WTC11 (cell line): ENCODE results near the gene USP47. TPM values are rescaled to one million over a fixed set of nuclear protein-coding genes. Genes with fewer than 3 reads are reported as not detected.

Experiments used
- ATAC-seq: fragments of 200-7000 bp; cut with Tn5 transposase; 2 replicates; pipeline ENCODE4 v1.10.0; 2021; ENCODE audit warnings: mild to moderate bottlenecking, moderate library complexity
- CTCF ChIA-PET: fragments of 300-600 bp; sonication (Branson Sonifier 250); formaldehyde crosslinking; loops from one replicate; lab custom pipeline; 2021; ENCODE audit warnings: antibody characterized with exemption; lab: Charles Lee
- POLR2A ChIA-PET: fragments of 350-600 bp; sonication (Branson Sonifier 250); formaldehyde crosslinking; loops from one replicate; lab custom pipeline; 2021; ENCODE audit warnings: antibody characterized with exemption; lab: Charles Lee
- DNase-seq: peaks from one replicate; pipeline ENCODE4 v3.0.0; 2021; ENCODE audit warnings: low spot score
- H3K27ac Mint-ChIP-seq: 2 replicates; pipeline ENCODE4 v1.8.0; 2021; ENCODE audit warnings: mixed read lengths
- H3K27me3 Mint-ChIP-seq: 2 replicates; pipeline ENCODE4 v1.8.0; 2021; ENCODE audit warnings: low read depth, mild to moderate bottlenecking, moderate library complexity, mixed read lengths
- H3K36me3 Mint-ChIP-seq: 2 replicates; pipeline ENCODE4 v1.8.0; 2021; ENCODE audit warnings: mixed read lengths
- H3K4me1 Mint-ChIP-seq: 2 replicates; pipeline ENCODE4 v1.8.0; 2022; ENCODE audit warnings: mixed read lengths
- H3K4me3 Mint-ChIP-seq: 2 replicates; pipeline ENCODE4 v1.8.0; 2021; ENCODE audit warnings: mild to moderate bottlenecking, moderate library complexity, mixed read lengths
- H3K9me3 Mint-ChIP-seq: 2 replicates; pipeline ENCODE4 v1.8.0; 2021; ENCODE audit warnings: mixed read lengths
- CBFB ChIP-seq: sonication (generic); formaldehyde crosslinking; IDR thresholded peaks from 2 replicates; pipeline ENCODE4 v1.8.1; 2022; ENCODE audit warnings: mild to moderate bottlenecking, low read depth, missing genetic modification reagents
- FOXJ3 ChIP-seq: sonication (generic); formaldehyde crosslinking; IDR thresholded peaks from 2 replicates; pipeline ENCODE4 v1.9.0; 2021; ENCODE audit warnings: missing genetic modification reagents, mild to moderate bottlenecking, borderline replicate concordance
- FOXP1 ChIP-seq: sonication (generic); formaldehyde crosslinking; IDR thresholded peaks from 2 replicates; pipeline ENCODE4 v1.8.0; 2022; ENCODE audit warnings: missing genetic modification reagents, mild to moderate bottlenecking, moderate library complexity, borderline replicate concordance
- MYBL2 ChIP-seq: sonication (generic); formaldehyde crosslinking; IDR thresholded peaks from 2 replicates; pipeline ENCODE4 v1.8.1; 2023; ENCODE audit warnings: mild to moderate bottlenecking, moderate library complexity, missing genetic modification reagents
- OVOL2 ChIP-seq: fragments of 250-450 bp; sonication (Bioruptor Pico); IDR thresholded peaks from 2 replicates; pipeline ENCODE4 v1.9.0; 2021; ENCODE audit warnings: mild to moderate bottlenecking, borderline replicate concordance
- PRRX2 ChIP-seq: fragments of 250-450 bp; sonication (Bioruptor Pico); IDR thresholded peaks from 2 replicates; pipeline ENCODE4 v1.8.0; 2021; ENCODE audit warnings: mild to moderate bottlenecking
- ZNF121 ChIP-seq: sonication (generic); formaldehyde crosslinking; IDR thresholded peaks from 2 replicates; pipeline ENCODE4 v1.8.0; 2023; ENCODE audit warnings: missing genetic modification reagents
- total RNA-seq: library from RNA; stranded (reverse); gene quantifications from 3 replicates; pipeline ENCODE4 v1.2.3, GENCODE V29; 2021
- TF ChIP-seq, protein P1 (sequence below): sonication (generic); formaldehyde crosslinking; IDR thresholded peaks from 2 replicates; pipeline ENCODE4 v1.8.1; 2022; ENCODE audit warnings: mild to moderate bottlenecking, missing genetic modification reagents, moderate library complexity, borderline replicate concordance
- TF ChIP-seq, protein P2 (sequence below): sonication (generic); formaldehyde crosslinking; IDR thresholded peaks from 2 replicates; pipeline ENCODE4 v1.8.1; 2022; ENCODE audit warnings: mild to moderate bottlenecking, moderate library complexity, missing genetic modification reagents
- TF ChIP-seq, protein P3 (sequence below): sonication (generic); formaldehyde crosslinking; IDR thresholded peaks from 2 replicates; pipeline ENCODE4 v1.8.1; 2023; ENCODE audit warnings: mild to moderate bottlenecking, missing genetic modification reagents
- TF ChIP-seq, protein P4 (sequence below): fragments of 250-450 bp; sonication (Bioruptor Pico); IDR thresholded peaks from 2 replicates; pipeline ENCODE4 v1.9.0; 2021; ENCODE audit warnings: moderate library complexity, mild to moderate bottlenecking, inconsistent platforms, borderline replicate concordance
- TF ChIP-seq, protein P5 (sequence below): sonication (generic); formaldehyde crosslinking; IDR thresholded peaks from 2 replicates; pipeline ENCODE4 v1.8.1; 2022; ENCODE audit warnings: low read depth, mild to moderate bottlenecking, moderate library complexity, missing genetic modification reagents, borderline replicate concordance
- TF ChIP-seq, protein P6 (sequence below): sonication (generic); formaldehyde crosslinking; IDR thresholded peaks from 2 replicates; pipeline ENCODE4 v1.8.1; 2022; ENCODE audit warnings: missing genetic modification reagents, borderline replicate concordance
- TF ChIP-seq, protein P7 (sequence below): sonication (generic); formaldehyde crosslinking; IDR thresholded peaks from 2 replicates; pipeline ENCODE4 v1.8.0; 2022; ENCODE audit warnings: mild to moderate bottlenecking, missing genetic modification reagents
- TF ChIP-seq, protein P8 (sequence below): sonication (generic); formaldehyde crosslinking; IDR thresholded peaks from 2 replicates; pipeline ENCODE4 v1.8.0; 2022; ENCODE audit warnings: mild to moderate bottlenecking, missing genetic modification reagents
- TF ChIP-seq, protein P9 (sequence below): fragments of 250-450 bp; sonication (Bioruptor Pico); IDR thresholded peaks from 2 replicates; pipeline ENCODE4 v2.1.2; 2022; ENCODE audit warnings: mild to moderate bottlenecking, moderate library complexity
- TF ChIP-seq, protein P10 (sequence below): fragments of 250-450 bp; sonication (Bioruptor Pico); conservative IDR thresholded peaks from 2 replicates; pipeline ENCODE4 v1.9.0; 2021; ENCODE audit warnings: mild to moderate bottlenecking

Gene USP47
- total RNA-seq, 1 experiment from 2014 or later = 19.7 TPM

DNA sequence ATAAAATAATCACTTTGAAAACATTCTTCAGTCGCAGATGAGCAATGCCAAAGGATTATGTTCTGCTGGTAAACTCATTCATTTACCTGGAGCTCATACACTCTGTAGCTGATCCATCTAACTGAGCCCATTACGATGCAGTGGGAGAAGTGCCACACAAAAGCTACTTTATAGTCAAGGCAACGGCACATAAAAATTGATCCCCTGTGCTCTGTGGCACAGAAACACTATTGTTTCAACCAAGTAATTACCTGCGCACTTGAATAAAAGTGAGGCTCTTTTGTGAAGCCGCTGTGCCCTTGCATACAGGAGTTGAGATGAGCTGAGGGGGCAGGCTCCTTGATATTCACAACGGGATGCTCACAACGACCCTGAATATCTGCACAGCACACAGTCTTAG is 159.4 kb downstream of the USP47 start (continued):
- TF ChIP-seq, protein P1, sequence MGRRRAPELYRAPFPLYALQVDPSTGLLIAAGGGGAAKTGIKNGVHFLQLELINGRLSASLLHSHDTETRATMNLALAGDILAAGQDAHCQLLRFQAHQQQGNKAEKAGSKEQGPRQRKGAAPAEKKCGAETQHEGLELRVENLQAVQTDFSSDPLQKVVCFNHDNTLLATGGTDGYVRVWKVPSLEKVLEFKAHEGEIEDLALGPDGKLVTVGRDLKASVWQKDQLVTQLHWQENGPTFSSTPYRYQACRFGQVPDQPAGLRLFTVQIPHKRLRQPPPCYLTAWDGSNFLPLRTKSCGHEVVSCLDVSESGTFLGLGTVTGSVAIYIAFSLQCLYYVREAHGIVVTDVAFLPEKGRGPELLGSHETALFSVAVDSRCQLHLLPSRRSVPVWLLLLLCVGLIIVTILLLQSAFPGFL = no peak
- TF ChIP-seq, protein P2, sequence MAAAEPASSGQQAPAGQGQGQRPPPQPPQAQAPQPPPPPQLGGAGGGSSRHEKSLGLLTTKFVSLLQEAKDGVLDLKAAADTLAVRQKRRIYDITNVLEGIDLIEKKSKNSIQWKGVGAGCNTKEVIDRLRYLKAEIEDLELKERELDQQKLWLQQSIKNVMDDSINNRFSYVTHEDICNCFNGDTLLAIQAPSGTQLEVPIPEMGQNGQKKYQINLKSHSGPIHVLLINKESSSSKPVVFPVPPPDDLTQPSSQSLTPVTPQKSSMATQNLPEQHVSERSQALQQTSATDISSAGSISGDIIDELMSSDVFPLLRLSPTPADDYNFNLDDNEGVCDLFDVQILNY = no peak

DNA sequence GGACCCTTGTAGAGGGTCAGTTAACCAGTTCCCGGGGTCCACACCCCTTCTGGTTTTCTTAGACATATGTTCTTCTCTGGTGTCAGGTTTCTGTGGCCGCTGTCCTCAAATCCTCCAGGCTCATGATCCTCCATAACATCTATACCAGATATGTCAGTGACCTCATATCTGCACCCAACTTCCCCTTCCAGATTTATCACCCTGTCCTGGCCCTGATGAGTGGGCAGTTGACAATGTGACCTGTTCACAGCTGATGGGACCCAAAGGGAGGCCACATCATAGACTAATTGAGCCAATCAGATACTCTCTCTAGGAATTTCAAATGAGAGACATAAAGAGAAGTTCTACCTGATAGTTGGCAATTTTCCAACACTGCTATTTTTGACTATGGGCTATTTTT is 161.6 kb downstream of the USP47 start:
- ATAC-seq = no peak
- Mint-ChIP-seq H3K27ac (no peak overlapping the region), H3K9me3 (no peaks in the 10 kb centered on the region), H3K4me3 (no peak overlapping the region), H3K36me3 (peaks cover 10% of the 10 kb centered on the region), H3K4me1 (peaks cover 7% of the 10 kb centered on the region), H3K27me3 (peaks cover 15% of the 10 kb centered on the region)
- ChIA-PET POLR2A (no interaction called here), CTCF (no interaction called here)
- DNase-seq = no peak
- TF ChIP-seq FOXP1 (CRISPR knock-in tag) (no peak), OVOL2 (CRISPR knock-in tag) (no peak), FOXJ3 (CRISPR knock-in tag) (no peak), MYBL2 (no peak), ZNF121 (CRISPR knock-in tag) (no peak), CBFB (CRISPR knock-in tag) (no peak), PRRX2 (no peak)
- TF ChIP-seq, protein P3, sequence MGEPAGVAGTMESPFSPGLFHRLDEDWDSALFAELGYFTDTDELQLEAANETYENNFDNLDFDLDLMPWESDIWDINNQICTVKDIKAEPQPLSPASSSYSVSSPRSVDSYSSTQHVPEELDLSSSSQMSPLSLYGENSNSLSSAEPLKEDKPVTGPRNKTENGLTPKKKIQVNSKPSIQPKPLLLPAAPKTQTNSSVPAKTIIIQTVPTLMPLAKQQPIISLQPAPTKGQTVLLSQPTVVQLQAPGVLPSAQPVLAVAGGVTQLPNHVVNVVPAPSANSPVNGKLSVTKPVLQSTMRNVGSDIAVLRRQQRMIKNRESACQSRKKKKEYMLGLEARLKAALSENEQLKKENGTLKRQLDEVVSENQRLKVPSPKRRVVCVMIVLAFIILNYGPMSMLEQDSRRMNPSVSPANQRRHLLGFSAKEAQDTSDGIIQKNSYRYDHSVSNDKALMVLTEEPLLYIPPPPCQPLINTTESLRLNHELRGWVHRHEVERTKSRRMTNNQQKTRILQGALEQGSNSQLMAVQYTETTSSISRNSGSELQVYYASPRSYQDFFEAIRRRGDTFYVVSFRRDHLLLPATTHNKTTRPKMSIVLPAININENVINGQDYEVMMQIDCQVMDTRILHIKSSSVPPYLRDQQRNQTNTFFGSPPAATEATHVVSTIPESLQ (CRISPR knock-in tag) = no peak
- TF ChIP-seq, protein P4, sequence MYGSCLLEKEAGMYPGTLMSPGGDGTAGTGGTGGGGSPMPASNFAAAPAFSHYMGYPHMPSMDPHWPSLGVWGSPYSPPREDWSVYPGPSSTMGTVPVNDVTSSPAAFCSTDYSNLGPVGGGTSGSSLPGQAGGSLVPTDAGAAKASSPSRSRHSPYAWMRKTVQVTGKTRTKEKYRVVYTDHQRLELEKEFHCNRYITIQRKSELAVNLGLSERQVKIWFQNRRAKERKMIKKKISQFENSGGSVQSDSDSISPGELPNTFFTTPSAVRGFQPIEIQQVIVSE (CRISPR knock-in tag) = no peak
- TF ChIP-seq, protein P5, sequence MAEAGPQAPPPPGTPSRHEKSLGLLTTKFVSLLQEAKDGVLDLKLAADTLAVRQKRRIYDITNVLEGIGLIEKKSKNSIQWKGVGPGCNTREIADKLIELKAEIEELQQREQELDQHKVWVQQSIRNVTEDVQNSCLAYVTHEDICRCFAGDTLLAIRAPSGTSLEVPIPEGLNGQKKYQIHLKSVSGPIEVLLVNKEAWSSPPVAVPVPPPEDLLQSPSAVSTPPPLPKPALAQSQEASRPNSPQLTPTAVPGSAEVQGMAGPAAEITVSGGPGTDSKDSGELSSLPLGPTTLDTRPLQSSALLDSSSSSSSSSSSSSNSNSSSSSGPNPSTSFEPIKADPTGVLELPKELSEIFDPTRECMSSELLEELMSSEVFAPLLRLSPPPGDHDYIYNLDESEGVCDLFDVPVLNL (CRISPR knock-in tag) = no peak
- TF ChIP-seq, protein P6, sequence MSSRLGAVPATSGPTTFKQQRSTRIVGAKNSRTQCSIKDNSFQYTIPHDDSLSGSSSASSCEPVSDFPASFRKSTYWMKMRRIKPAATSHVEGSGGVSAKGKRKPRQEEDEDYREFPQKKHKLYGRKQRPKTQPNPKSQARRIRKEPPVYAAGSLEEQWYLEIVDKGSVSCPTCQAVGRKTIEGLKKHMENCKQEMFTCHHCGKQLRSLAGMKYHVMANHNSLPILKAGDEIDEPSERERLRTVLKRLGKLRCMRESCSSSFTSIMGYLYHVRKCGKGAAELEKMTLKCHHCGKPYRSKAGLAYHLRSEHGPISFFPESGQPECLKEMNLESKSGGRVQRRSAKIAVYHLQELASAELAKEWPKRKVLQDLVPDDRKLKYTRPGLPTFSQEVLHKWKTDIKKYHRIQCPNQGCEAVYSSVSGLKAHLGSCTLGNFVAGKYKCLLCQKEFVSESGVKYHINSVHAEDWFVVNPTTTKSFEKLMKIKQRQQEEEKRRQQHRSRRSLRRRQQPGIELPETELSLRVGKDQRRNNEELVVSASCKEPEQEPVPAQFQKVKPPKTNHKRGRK (CRISPR knock-in tag) = no peak
- TF ChIP-seq, protein P7, sequence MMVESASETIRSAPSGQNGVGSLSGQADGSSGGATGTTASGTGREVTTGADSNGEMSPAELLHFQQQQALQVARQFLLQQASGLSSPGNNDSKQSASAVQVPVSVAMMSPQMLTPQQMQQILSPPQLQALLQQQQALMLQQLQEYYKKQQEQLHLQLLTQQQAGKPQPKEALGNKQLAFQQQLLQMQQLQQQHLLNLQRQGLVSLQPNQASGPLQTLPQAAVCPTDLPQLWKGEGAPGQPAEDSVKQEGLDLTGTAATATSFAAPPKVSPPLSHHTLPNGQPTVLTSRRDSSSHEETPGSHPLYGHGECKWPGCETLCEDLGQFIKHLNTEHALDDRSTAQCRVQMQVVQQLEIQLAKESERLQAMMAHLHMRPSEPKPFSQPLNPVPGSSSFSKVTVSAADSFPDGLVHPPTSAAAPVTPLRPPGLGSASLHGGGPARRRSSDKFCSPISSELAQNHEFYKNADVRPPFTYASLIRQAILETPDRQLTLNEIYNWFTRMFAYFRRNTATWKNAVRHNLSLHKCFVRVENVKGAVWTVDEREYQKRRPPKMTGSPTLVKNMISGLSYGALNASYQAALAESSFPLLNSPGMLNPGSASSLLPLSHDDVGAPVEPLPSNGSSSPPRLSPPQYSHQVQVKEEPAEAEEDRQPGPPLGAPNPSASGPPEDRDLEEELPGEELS (CRISPR knock-in tag) = no peak
- TF ChIP-seq, protein P8, sequence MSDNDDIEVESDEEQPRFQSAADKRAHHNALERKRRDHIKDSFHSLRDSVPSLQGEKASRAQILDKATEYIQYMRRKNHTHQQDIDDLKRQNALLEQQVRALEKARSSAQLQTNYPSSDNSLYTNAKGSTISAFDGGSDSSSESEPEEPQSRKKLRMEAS (CRISPR knock-in tag) = no peak
- TF ChIP-seq, protein P9, sequence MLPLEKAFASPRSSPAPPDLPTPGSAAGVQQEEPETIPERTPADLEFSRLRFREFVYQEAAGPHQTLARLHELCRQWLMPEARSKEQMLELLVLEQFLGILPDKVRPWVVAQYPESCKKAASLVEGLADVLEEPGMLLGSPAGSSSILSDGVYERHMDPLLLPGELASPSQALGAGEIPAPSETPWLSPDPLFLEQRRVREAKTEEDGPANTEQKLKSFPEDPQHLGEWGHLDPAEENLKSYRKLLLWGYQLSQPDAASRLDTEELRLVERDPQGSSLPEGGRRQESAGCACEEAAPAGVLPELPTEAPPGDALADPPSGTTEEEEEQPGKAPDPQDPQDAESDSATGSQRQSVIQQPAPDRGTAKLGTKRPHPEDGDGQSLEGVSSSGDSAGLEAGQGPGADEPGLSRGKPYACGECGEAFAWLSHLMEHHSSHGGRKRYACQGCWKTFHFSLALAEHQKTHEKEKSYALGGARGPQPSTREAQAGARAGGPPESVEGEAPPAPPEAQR = no peak
- TF ChIP-seq, protein P10, sequence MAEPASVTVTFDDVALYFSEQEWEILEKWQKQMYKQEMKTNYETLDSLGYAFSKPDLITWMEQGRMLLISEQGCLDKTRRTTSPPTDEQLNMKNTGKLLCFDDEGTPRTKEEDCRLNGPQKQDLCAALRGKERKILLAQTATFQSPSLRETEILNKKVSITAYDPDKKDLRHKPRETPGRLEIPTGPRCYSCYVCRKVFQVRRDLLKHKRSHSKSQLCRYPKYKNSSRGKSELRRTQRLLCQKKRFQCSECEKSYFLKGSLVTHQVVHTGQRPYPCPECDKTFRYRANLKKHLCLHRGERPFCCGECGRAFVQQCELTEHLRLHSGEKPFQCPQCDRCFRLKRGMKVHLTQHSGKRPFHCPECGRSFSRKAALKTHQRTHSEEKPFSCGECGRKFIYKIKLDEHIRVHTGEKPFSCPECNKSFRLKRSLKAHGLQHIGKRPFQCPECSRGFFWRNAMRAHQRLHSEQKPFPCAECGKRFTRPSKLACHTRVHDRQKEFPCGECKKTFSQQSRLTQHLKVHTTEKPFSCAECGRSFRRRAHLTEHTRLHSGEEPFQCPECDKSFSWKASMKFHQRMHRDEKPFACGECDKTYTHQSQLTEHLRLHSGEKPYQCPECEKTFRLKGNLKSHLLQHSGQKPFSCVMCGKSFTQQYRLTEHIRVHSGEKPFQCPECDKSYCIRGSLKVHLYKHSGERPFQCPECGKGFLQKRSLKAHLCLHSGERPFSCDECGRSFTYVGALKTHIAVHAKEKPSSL (CRISPR knock-in tag) = no peak
